ENCODE data around the gene TBCB.
"Not testable (repeated sequence)": the region's sequence is repeated elsewhere in the genome, so short reads cannot be mapped to it uniquely, and the experiment has no call there.

Gene TBCB

DNA sequence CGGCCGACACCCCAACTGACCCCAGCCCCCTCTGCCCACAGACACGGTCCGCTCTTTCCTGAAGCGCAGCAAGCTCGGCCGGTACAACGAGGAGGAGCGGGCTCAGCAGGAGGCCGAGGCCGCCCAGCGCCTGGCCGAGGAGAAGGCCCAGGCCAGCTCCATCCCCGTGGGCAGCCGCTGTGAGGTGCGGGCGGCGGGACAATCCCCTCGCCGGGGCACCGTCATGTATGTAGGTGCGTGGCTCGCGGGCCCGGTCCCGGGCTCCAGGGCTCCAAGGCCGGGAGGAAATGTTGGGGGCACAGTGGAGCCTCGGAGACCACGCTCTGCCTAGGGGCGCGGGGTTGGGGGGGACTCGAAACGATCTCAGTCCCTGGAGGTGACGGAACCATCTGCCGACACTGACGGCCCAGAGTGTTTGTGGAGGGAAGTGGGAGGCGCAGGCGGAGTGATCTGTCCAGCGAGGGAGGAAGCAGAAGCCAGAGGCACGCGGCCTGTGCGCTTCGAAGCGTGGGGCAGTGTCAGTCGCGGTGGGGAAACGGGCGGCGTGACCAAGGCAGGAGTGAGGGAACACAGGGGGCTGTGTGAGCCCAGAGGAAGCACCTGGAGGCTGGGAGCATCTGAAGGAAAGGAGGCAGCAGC, 6.3 kb downstream of the TBCB start:
- no peaks in the 10 kb centered on the region for H3K27me3 ChIP-seq (ENCODE audit: insufficient read depth, poor library complexity, severe bottlenecking)
- no peak overlapping the region for H3K4me3 ChIP-seq (replicated peaks; ENCODE audit: insufficient read depth, low read length)
- TF ChIP-seq, protein P1, sequence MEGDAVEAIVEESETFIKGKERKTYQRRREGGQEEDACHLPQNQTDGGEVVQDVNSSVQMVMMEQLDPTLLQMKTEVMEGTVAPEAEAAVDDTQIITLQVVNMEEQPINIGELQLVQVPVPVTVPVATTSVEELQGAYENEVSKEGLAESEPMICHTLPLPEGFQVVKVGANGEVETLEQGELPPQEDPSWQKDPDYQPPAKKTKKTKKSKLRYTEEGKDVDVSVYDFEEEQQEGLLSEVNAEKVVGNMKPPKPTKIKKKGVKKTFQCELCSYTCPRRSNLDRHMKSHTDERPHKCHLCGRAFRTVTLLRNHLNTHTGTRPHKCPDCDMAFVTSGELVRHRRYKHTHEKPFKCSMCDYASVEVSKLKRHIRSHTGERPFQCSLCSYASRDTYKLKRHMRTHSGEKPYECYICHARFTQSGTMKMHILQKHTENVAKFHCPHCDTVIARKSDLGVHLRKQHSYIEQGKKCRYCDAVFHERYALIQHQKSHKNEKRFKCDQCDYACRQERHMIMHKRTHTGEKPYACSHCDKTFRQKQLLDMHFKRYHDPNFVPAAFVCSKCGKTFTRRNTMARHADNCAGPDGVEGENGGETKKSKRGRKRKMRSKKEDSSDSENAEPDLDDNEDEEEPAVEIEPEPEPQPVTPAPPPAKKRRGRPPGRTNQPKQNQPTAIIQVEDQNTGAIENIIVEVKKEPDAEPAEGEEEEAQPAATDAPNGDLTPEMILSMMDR (IDR thresholded peaks at IDR 0.05; ENCODE audit: insufficient read depth, low read length), result no peak
- TF ChIP-seq, protein P2, sequence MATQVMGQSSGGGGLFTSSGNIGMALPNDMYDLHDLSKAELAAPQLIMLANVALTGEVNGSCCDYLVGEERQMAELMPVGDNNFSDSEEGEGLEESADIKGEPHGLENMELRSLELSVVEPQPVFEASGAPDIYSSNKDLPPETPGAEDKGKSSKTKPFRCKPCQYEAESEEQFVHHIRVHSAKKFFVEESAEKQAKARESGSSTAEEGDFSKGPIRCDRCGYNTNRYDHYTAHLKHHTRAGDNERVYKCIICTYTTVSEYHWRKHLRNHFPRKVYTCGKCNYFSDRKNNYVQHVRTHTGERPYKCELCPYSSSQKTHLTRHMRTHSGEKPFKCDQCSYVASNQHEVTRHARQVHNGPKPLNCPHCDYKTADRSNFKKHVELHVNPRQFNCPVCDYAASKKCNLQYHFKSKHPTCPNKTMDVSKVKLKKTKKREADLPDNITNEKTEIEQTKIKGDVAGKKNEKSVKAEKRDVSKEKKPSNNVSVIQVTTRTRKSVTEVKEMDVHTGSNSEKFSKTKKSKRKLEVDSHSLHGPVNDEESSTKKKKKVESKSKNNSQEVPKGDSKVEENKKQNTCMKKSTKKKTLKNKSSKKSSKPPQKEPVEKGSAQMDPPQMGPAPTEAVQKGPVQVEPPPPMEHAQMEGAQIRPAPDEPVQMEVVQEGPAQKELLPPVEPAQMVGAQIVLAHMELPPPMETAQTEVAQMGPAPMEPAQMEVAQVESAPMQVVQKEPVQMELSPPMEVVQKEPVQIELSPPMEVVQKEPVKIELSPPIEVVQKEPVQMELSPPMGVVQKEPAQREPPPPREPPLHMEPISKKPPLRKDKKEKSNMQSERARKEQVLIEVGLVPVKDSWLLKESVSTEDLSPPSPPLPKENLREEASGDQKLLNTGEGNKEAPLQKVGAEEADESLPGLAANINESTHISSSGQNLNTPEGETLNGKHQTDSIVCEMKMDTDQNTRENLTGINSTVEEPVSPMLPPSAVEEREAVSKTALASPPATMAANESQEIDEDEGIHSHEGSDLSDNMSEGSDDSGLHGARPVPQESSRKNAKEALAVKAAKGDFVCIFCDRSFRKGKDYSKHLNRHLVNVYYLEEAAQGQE (IDR thresholded peaks at IDR 0.05; ENCODE audit: insufficient replicate concordance, low read depth), result no peak
- TF ChIP-seq SPI1 (IDR thresholded peaks at IDR 0.05; ENCODE audit: borderline replicate concordance, low read depth), result no peak
- no peak for TF ChIP-seq GABPA (IDR thresholded peaks at IDR 0.05; ENCODE audit: low read depth)
- TF ChIP-seq POLR2AphosphoS5 (IDR thresholded peaks at IDR 0.05; ENCODE audit: low read depth), result no peak
- H3K27ac ChIP-seq (replicated peaks), result no peak overlapping the region
- DNase-seq (ENCODE audit: low read depth in 1 of 2, low spot score in 1 of 2), result no peak

DNA sequence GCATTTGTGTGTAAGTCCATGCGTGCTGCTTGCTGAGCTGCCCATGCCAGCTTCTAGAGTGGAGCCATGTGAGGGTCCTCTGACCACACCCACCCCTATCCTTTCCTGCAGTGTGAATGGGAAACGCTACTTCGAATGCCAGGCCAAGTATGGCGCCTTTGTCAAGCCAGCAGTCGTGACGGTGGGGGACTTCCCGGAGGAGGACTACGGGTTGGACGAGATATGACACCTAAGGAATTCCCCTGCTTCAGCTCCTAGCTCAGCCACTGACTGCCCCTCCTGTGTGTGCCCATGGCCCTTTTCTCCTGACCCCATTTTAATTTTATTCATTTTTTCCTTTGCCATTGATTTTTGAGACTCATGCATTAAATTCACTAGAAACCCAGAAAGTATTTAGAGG, 10.3 kb downstream of the TBCB start:
- no peak for DNase-seq (ENCODE audit: low read depth in 1 of 2, low spot score in 1 of 2)
- Histone ChIP-seq H3K27ac (replicated peaks) (no peak overlapping the region), H3K4me3 (replicated peaks; ENCODE audit: insufficient read depth, low read length) (no peak overlapping the region), H3K27me3 (ENCODE audit: insufficient read depth, poor library complexity, severe bottlenecking) (no peaks in the 10 kb centered on the region)
- TF ChIP-seq SPI1 (IDR thresholded peaks at IDR 0.05; ENCODE audit: borderline replicate concordance, low read depth) (no peak), GABPA (IDR thresholded peaks at IDR 0.05; ENCODE audit: low read depth) (no peak), POLR2AphosphoS5 (IDR thresholded peaks at IDR 0.05; ENCODE audit: low read depth) (no peak)
- TF ChIP-seq, protein P1 (IDR thresholded peaks at IDR 0.05; ENCODE audit: insufficient read depth, low read length), result no peak
- TF ChIP-seq, protein P2 (IDR thresholded peaks at IDR 0.05; ENCODE audit: insufficient replicate concordance, low read depth), result no peak

DNA sequence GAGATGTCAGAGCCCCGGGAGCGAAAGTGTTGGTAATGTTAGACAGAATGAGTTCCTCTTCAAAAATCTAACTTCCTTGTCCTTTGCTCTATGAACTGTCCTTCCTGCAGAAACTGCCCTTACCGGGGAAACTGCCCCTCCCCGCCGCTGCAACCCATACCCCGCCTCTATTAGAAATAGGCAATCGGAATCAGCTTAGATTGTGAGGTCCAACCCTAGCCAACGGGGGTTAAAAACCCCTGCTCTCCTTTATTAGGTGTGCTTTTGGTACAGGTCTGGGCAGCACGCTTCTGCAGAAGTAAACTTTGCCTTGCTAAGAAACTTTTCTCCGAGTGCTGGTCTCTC, 13.1 kb downstream of the TBCB start:
- Histone ChIP-seq H3K27me3 (ENCODE audit: insufficient read depth, poor library complexity, severe bottlenecking) (no peaks in the 10 kb centered on the region), H3K4me3 (replicated peaks; ENCODE audit: insufficient read depth, low read length) (peak overlapping the region; percentile 48), H3K27ac (replicated peaks) (peak overlapping the region; percentile 84)
- TF ChIP-seq, protein P1 (IDR thresholded peaks at IDR 0.05; ENCODE audit: insufficient read depth, low read length), result no peak
- 0 out of 2 replicates have a peak, but pooled peaks have one; percentile 4 for TF ChIP-seq SPI1 (IDR thresholded peaks at IDR 0.05; ENCODE audit: borderline replicate concordance, low read depth)
- TF ChIP-seq GABPA (IDR thresholded peaks at IDR 0.05; ENCODE audit: low read depth), result peak; percentile 2; the same call in 1 of the 2 replicates
- DNase-seq (ENCODE audit: low read depth in 1 of 2, low spot score in 1 of 2), result peak in 1 of 2 experiments; percentile 70

DNA sequence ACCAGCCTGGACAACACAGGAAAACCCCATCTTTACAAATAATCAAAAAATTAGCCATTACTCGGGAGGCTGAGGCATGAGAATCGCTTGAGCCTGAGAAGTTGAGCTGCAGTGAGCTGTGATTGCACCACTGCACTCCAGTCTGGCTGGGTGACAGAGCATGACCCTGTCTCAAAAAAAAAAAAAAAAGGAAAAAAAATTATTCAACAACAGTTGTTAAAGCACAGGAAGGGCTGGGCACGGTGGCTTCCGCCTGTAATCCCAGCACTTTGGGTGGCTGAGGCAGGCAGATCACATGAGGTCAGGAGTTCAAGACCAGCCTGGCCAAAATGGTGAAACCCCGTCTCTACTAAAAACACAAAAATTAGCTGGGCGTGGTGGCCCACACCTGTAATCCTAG, 16.0 kb downstream of the TBCB start:
- DNase-seq (ENCODE audit: low read depth in 1 of 2, low spot score in 1 of 2); H3K27ac ChIP-seq (replicated peaks); H3K4me3 ChIP-seq (replicated peaks; ENCODE audit: insufficient read depth, low read length); H3K27me3 ChIP-seq (ENCODE audit: insufficient read depth, poor library complexity, severe bottlenecking): not testable (repeated sequence)

DNA sequence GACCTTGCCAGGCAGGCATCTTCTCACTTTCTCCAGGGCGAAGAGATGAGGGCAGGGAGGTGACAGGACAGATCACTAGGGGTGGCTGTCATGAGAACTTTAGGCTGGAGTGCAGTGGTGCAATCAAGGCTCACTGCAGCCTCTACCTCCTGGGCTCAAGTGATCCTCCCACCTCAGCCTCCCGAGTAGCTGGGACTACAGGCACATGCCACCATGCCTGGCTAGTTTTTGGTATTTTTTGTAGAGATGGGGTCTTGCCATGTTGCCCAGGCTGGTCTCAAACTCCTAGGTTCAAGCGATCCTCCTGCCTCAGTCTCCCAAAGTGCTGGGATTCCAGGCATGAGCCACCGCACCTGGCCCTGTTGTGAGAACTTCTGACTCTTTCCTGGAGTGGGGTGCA, 19.6 kb downstream of the TBCB start:
- H3K27me3 ChIP-seq (ENCODE audit: insufficient read depth, poor library complexity, severe bottlenecking); H3K4me3 ChIP-seq (replicated peaks; ENCODE audit: insufficient read depth, low read length); H3K27ac ChIP-seq (replicated peaks); DNase-seq (ENCODE audit: low read depth in 1 of 2, low spot score in 1 of 2): not testable (repeated sequence)
